GM13977 (cell line): ENCODE measurements around the gene TOR4A.
"Not testable (repeated sequence)": the region's sequence is repeated elsewhere in the genome, so short reads cannot be mapped to it uniquely, and the experiment has no call there.

Experiments used
- DNase-seq: peaks from one replicate; pipeline ENCODE4 v3.0.0; 2012; ENCODE audit warnings: low spot score
- in situ Hi-C: fragments of 300-500 bp; cut with MboI; formaldehyde crosslinking; loops from one replicate; pipeline ENCODE4 v1.12.0; 2022; ENCODE audit warnings: low sequenced_read_pairs, low pct_unique_long_range_greater_than_20kb, mixed read lengths, inconsistent platforms; ENCODE audit not compliant: unreplicated experiment
- TF ChIP-seq, protein P1 (sequence below): IDR thresholded peaks from 2 replicates; pipeline ENCODE4 v1.5.1; 2012; ENCODE audit warnings: mild to moderate bottlenecking, control low read depth; ENCODE audit not compliant: insufficient read depth; ENCODE audit errors: extremely low read depth, missing control alignments

Gene TOR4A

DNA sequence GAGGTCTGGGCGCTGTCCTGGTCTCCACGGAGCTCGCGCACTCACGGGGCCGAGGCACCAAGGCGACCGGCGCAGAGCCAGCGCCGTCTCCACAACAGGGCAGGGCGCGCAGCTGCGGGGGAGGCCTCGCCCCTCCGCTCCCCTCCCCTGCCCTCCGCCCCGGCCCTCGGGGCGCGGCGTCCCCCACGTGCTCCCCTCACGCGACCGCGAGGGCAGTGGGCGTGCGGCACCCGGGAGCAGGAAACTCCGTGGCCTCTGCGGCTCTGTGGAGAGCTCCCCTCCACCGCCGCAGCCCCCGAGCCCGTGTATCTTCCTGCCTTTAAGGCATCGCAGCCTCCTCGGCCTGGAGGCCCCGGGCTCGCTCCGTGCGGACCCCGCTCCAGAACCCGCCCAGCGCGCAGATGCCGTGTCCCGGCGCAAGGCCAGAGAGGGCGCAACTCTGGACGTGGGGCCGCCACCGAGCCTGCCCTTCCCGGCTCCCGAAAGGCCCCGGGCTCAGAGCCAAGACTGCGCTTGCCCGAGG, 37.1 kb upstream of the TOR4A start:
- TF ChIP-seq, protein P1, sequence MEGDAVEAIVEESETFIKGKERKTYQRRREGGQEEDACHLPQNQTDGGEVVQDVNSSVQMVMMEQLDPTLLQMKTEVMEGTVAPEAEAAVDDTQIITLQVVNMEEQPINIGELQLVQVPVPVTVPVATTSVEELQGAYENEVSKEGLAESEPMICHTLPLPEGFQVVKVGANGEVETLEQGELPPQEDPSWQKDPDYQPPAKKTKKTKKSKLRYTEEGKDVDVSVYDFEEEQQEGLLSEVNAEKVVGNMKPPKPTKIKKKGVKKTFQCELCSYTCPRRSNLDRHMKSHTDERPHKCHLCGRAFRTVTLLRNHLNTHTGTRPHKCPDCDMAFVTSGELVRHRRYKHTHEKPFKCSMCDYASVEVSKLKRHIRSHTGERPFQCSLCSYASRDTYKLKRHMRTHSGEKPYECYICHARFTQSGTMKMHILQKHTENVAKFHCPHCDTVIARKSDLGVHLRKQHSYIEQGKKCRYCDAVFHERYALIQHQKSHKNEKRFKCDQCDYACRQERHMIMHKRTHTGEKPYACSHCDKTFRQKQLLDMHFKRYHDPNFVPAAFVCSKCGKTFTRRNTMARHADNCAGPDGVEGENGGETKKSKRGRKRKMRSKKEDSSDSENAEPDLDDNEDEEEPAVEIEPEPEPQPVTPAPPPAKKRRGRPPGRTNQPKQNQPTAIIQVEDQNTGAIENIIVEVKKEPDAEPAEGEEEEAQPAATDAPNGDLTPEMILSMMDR: peak; percentile 36
- in situ Hi-C loops: no loop called here

DNA sequence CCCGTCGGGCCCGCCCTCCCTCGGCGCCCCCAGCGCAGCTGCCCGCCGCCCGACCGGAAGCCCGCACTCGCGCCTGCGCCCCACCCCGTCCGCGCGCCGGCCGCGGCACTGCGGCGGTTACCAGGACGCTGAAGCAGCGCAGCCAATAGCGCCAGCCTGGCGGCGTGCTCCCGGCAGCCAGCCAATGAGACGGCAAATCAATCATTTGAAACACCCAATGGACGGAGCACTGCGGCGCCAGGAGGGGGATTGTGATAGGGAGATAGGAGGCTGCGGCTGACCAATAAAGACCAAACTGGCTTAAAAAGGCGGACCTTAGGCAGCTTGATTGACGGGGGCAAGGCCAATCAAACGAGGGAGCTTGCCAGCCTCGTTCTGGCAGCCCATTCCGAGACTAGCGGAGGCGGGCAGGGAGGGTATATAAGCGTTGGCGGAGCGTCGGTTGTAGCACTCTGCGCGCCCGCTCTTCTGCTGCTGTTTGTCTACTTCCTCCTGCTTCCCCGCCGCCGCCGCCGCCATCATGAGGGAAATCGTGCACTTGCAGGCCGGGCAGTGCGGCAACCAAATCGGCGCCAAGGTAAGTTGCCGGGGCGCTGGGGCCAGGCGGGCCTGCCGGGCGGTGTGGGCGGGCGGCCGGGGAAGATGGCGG, 36.6 kb upstream of the TOR4A start, which contains the start of gene TUBB4B:
TUBB4B (plus strand) TSS at position 447 of the 649 bp plus-strand sequence; CDS start at position 521, 74 bp downstream.
- TF ChIP-seq, protein P1: no peak
- in situ Hi-C loops: no loop called here
- peak; percentile 100 for DNase-seq

More for the DNA sequence above, 37.1 kb upstream of the TOR4A start:
- DNase-seq: peak; percentile 80

DNA sequence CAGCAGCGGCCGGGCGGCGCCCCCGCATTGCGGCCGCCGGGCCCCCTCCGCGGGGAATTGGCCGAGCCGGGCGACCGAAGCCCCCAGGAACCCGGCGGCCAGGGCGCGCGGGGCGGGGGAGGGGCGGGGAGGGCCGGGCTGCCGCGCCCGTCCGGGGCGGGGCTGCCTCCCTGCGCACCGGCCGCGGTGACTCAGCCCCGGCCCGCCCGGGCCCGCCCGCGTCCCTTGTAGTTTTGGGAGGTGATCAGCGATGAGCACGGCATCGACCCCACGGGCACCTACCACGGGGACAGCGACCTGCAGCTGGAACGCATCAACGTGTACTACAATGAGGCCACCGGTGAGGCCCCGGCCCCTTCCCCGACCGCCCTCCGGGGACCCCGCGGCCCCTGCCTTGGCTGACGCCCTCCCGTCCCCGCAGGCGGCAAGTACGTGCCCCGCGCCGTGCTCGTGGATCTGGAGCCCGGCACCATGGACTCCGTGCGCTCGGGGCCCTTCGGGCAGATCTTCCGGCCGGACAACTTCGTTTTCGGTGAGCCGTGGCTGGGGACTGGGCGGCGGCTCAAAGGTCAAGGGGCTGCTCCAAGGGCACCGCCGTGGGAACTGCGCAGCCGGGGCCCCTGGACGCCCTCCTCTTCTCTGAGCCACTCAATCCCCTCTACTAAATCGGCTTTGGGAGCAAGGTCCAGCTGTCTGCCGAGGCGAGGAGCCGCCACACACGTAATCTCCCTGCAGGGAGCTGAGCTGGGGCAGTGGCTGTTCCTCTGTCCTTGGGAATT, 35.8 kb upstream of the TOR4A start:
- peak; percentile 83 for DNase-seq
- TF ChIP-seq, protein P1: no peak
- in situ Hi-C loops: no loop called here

DNA sequence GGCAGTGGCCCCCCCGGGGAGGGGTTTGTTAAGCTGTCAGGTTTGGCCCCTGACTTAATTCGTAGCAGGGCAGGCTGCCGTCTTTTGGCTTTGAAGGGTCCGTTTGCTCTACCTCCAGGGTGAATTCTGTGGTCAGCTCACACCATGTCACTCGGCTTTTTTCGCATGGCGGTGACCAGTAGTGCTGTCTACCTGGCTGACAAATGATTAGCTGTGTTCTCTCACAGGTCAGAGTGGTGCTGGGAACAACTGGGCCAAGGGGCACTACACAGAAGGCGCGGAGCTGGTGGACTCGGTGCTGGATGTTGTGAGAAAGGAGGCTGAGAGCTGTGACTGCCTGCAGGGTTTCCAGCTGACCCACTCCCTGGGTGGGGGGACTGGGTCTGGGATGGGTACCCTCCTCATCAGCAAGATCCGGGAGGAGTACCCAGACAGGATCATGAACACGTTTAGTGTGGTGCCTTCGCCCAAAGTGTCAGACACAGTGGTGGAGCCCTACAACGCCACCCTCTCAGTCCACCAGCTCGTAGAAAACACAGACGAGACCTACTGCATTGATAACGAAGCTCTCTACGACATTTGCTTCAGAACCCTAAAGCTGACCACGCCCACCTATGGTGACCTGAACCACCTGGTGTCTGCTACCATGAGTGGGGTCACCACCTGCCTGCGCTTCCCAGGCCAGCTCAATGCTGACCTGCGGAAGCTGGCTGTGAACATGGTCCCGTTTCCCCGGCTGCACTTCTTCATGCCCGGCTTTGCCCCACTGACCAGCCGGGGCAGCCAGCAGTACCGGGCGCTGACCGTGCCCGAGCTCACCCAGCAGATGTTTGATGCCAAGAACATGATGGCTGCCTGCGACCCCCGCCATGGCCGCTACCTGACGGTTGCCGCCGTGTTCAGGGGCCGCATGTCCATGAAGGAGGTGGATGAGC, 35.0 kb upstream of the TOR4A start:
- DNase-seq: no peak
- TF ChIP-seq, protein P1: no peak
- in situ Hi-C loops: no loop called here

DNA sequence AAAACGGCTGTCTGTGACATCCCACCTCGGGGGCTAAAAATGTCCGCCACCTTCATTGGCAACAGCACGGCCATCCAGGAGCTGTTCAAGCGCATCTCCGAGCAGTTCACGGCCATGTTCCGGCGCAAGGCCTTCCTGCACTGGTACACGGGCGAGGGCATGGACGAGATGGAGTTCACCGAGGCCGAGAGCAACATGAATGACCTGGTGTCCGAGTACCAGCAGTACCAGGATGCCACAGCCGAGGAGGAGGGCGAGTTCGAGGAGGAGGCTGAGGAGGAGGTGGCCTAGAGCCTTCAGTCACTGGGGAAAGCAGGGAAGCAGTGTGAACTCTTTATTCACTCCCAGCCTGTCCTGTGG, 34.3 kb upstream of the TOR4A start:
- DNase-seq, in situ Hi-C loops: not testable (repeated sequence)

DNA sequence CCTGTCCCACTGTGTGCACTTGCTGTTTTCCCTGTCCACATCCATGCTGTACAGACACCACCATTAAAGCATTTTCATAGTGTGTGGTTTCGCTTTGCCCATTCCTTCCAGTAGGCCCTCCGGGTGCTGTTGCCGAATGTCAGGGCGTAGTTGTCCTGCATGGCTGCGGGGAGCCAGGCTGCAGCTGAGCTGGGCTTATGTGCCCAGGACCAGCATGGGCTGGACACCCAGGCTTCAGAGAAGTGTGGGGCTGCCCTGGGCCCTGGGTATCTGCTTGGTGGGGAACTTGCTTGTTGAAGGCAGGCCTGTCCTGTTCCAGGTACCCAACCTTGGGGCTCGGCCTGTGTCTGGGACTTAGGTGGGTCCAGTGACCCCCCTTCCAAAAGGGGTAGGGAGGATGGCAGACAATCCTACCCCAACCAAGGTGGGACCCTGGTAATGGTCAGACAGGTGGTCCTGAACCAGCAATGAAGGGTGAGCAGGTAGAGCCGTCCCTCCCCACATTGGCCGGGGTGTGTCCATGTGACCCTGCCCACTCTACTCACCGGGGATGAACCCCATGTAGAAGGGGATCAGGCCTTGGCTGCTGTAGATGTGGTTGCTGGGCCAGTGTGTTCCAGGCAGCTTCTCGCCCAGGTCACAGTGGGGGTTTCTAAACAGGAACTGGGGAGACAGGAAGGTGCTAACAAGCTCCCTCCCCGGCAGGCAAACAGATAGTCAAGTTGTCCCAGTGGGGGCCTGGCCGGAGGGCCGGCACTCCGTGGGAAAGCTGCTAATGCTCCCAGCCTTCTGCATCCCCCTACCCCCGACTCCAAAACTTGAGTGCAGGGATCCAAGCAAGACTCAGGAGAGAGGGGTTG, 33.7 kb upstream of the TOR4A start:
- in situ Hi-C loops: no loop called here
- DNase-seq: no peak
- TF ChIP-seq, protein P1: no peak
